Measurements from ENCODE around the gene MIDN.

The MIDN gene

GRCh38 chr19:1295169-1296012 lies 47.0 kb downstream of the MIDN start:
- Histone ChIP-seq H2AK5ac (ENCODE audit: low read depth, low read length) (peak overlapping the region; percentile 84), H3K4me1 (ENCODE audit: control insufficient read depth in 2 of 2, insufficient read depth in 1 of 2, low read depth in 1 of 2, low read length in 2 of 2) (no peaks in the 10 kb centered on the region), H3K18ac (ENCODE audit: low read length) (peak overlapping the region; percentile 71), H2BK15ac (ENCODE audit: low read length) (peak overlapping the region; percentile 58), H3K9me3 (replicated peaks in 1 of 2; ENCODE audit: control insufficient read depth in 2 of 2, insufficient read depth in 1 of 2, low read depth in 1 of 2, low read length in 2 of 2) (no peaks in the 10 kb centered on the region), H3K27me3 (ENCODE audit: control insufficient read depth in 3 of 3, insufficient read depth in 3 of 3, low read depth in 1 of 3, low read length in 3 of 3) (peaks cover 0 to 8% (median 0%) of the 10 kb centered on the region in 3 experiments), H2BK120ac (ENCODE audit: low read depth, low read length) (no peak overlapping the region), H4K8ac (ENCODE audit: low read depth, low read length) (peak overlapping the region; percentile 17), H3K14ac (ENCODE audit: low read length) (peak overlapping the region; percentile 82), H2BK5ac (ENCODE audit: low read length) (no peak overlapping the region), H3K79me1 (ENCODE audit: low read depth, low read length) (peaks cover 8% of the 10 kb centered on the region), H3K4ac (ENCODE audit: low read length) (peak overlapping the region; percentile 37), H2BK12ac (ENCODE audit: low read length) (no peak overlapping the region), H3K4me3 (ENCODE audit: low read length in 2 of 2) (peak overlapping the region in 1 of 2 donors; percentile 11), H3K4me2 (ENCODE audit: insufficient read depth, low read length, poor library complexity, severe bottlenecking) (peak overlapping the region; percentile 40), H4K91ac (ENCODE audit: low read depth, low read length, poor library complexity) (no peak overlapping the region), H2AFZ (ENCODE audit: low read length) (no peak overlapping the region), H3K27ac (replicated peaks; ENCODE audit: low read length) (no peak overlapping the region), H3K23ac (ENCODE audit: low read depth, low read length, poor library complexity) (peak overlapping the region; percentile 96), H3K36me3 (replicated peaks in 1 of 2; ENCODE audit: control insufficient read depth in 2 of 2, insufficient read depth in 2 of 2, low read length in 2 of 2) (peaks cover 5 to 12% of the 10 kb centered on the region in 2 donors), H3K9ac (ENCODE audit: low read depth, low read length, poor library complexity) (no peak overlapping the region)
- no peak for DNase-seq (ENCODE audit: low spot score)
- WGBS, 2 donors (ENCODE audit: extremely low coverage in 2 of 2, insufficient read length in 2 of 2, insufficient replicate concordance in 1 of 2), result no CpG with 5 or more reads among the region's 82 CpGs

- peak overlapping the region; percentile 90 for H3K18ac ChIP-seq (ENCODE audit: low read length)
- no peak overlapping the region for H3K27ac ChIP-seq (replicated peaks; ENCODE audit: low read length)
- H3K27me3 ChIP-seq (ENCODE audit: control insufficient read depth in 3 of 3, insufficient read depth in 3 of 3, low read depth in 1 of 3, low read length in 3 of 3), result peaks cover 0 to 8% (median 0%) of the 10 kb centered on the region in 3 experiments
- H2BK120ac ChIP-seq (ENCODE audit: low read depth, low read length), result no peak overlapping the region
- no peak overlapping the region for H2BK12ac ChIP-seq (ENCODE audit: low read length)
- no peaks in the 10 kb centered on the region for H3K4me1 ChIP-seq (ENCODE audit: control insufficient read depth in 2 of 2, insufficient read depth in 1 of 2, low read depth in 1 of 2, low read length in 2 of 2)
- peaks cover 5 to 12% of the 10 kb centered on the region in 2 donors for H3K36me3 ChIP-seq (replicated peaks in 1 of 2; ENCODE audit: control insufficient read depth in 2 of 2, insufficient read depth in 2 of 2, low read length in 2 of 2)
- H2BK15ac ChIP-seq (ENCODE audit: low read length), result no peak overlapping the region
- no peak overlapping the region for H3K4me2 ChIP-seq (ENCODE audit: insufficient read depth, low read length, poor library complexity, severe bottlenecking)
- no peak overlapping the region for H2BK5ac ChIP-seq (ENCODE audit: low read length)
- no peak overlapping the region for H2AFZ ChIP-seq (ENCODE audit: low read length)
- no peak overlapping the region for H3K4ac ChIP-seq (ENCODE audit: low read length)
- no peak overlapping the region for H3K4me3 ChIP-seq (ENCODE audit: low read length in 2 of 2)
- H3K79me1 ChIP-seq (ENCODE audit: low read depth, low read length), result peaks cover 6% of the 10 kb centered on the region
- no peak overlapping the region for H3K9ac ChIP-seq (ENCODE audit: low read depth, low read length, poor library complexity)
- no CpG with 5 or more reads among the region's 13 CpGs for WGBS, 2 donors (ENCODE audit: extremely low coverage in 2 of 2, insufficient read length in 2 of 2, insufficient replicate concordance in 1 of 2)
- DNase-seq (ENCODE audit: low spot score), result no peak
- H3K23ac ChIP-seq (ENCODE audit: low read depth, low read length, poor library complexity), result peak overlapping the region; percentile 65
- H3K9me3 ChIP-seq (replicated peaks in 1 of 2; ENCODE audit: control insufficient read depth in 2 of 2, insufficient read depth in 1 of 2, low read depth in 1 of 2, low read length in 2 of 2), result no peaks in the 10 kb centered on the region
- no peak overlapping the region for H3K14ac ChIP-seq (ENCODE audit: low read length)
- H4K8ac ChIP-seq (ENCODE audit: low read depth, low read length), result no peak overlapping the region
- H2AK5ac ChIP-seq (ENCODE audit: low read depth, low read length), result no peak overlapping the region
- H4K91ac ChIP-seq (ENCODE audit: low read depth, low read length, poor library complexity), result no peak overlapping the region
Observed at GRCh38 chr19:1296078-1296477, 47.7 kb downstream of the MIDN start.

DNA sequence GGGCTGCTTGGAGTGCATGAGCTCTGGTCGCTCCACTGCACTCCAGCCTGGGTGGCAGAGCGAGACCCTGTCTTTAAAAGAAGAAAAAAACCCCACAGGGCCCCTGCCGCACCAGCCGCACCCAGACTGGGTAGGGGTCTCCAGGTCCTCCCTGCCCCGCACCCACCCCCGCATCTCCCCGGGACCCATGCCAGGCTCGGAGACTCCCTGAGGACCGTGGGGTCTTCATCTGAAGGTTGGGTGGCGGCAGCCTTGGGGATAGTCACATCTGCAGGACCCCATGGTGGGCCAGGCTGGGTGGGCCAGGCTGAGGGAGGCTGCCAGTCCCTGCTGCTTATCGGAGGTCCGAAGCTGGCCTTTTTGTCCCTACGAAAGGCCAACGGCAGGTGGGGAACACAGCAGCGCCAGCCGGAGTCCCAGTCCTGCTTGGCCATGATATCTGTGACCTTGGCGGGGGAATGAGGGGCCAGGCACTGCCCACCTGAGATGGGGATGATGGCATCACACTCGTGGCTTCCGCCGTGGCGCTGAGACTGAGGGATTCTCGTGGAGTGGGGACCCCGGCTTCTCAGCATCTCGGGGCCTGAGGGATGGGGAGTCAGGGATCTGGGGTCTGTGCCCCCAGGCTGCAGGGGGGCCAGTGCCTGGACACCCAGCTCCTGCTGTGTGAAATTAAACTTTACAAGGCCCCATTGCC lies 48.3 kb downstream of the MIDN start:
- H3K23ac ChIP-seq (ENCODE audit: low read depth, low read length, poor library complexity), result no peak overlapping the region
- peak overlapping the region; percentile 28 for H2AK5ac ChIP-seq (ENCODE audit: low read depth, low read length)
- no peak overlapping the region for H2AFZ ChIP-seq (ENCODE audit: low read length)
- no peak overlapping the region for H3K27ac ChIP-seq (replicated peaks; ENCODE audit: low read length)
- no CpG with 5 or more reads among the region's 24 CpGs for WGBS, 2 donors (ENCODE audit: extremely low coverage in 2 of 2, insufficient read length in 2 of 2, insufficient replicate concordance in 1 of 2)
- peaks cover 6% of the 10 kb centered on the region for H3K79me1 ChIP-seq (ENCODE audit: low read depth, low read length)
- no peak overlapping the region for H4K91ac ChIP-seq (ENCODE audit: low read depth, low read length, poor library complexity)
- H2BK12ac ChIP-seq (ENCODE audit: low read length), result no peak overlapping the region
- no peak overlapping the region for H2BK5ac ChIP-seq (ENCODE audit: low read length)
- H3K36me3 ChIP-seq (replicated peaks in 1 of 2; ENCODE audit: control insufficient read depth in 2 of 2, insufficient read depth in 2 of 2, low read length in 2 of 2), result peaks cover 5 to 12% of the 10 kb centered on the region in 2 donors
- no peak overlapping the region for H3K4ac ChIP-seq (ENCODE audit: low read length)
- H3K4me2 ChIP-seq (ENCODE audit: insufficient read depth, low read length, poor library complexity, severe bottlenecking), result no peak overlapping the region
- H2BK120ac ChIP-seq (ENCODE audit: low read depth, low read length), result no peak overlapping the region
- no peak overlapping the region for H3K9ac ChIP-seq (ENCODE audit: low read depth, low read length, poor library complexity)
- no peaks in the 10 kb centered on the region for H3K4me1 ChIP-seq (ENCODE audit: control insufficient read depth in 2 of 2, insufficient read depth in 1 of 2, low read depth in 1 of 2, low read length in 2 of 2)
- H4K8ac ChIP-seq (ENCODE audit: low read depth, low read length), result peak overlapping the region; percentile 96
- H3K9me3 ChIP-seq (replicated peaks in 1 of 2; ENCODE audit: control insufficient read depth in 2 of 2, insufficient read depth in 1 of 2, low read depth in 1 of 2, low read length in 2 of 2), result no peaks in the 10 kb centered on the region
- peak overlapping the region; percentile 67 for H2BK15ac ChIP-seq (ENCODE audit: low read length)
- no peak for DNase-seq (ENCODE audit: low spot score)
- peaks cover 0 to 8% (median 0%) of the 10 kb centered on the region in 3 experiments for H3K27me3 ChIP-seq (ENCODE audit: control insufficient read depth in 3 of 3, insufficient read depth in 3 of 3, low read depth in 1 of 3, low read length in 3 of 3)
- H3K18ac ChIP-seq (ENCODE audit: low read length), result peak overlapping the region; percentile 38
- H3K4me3 ChIP-seq (ENCODE audit: low read length in 2 of 2), result peak overlapping the region in 1 of 2 donors; percentile 30
- H3K14ac ChIP-seq (ENCODE audit: low read length), result no peak overlapping the region

DNA sequence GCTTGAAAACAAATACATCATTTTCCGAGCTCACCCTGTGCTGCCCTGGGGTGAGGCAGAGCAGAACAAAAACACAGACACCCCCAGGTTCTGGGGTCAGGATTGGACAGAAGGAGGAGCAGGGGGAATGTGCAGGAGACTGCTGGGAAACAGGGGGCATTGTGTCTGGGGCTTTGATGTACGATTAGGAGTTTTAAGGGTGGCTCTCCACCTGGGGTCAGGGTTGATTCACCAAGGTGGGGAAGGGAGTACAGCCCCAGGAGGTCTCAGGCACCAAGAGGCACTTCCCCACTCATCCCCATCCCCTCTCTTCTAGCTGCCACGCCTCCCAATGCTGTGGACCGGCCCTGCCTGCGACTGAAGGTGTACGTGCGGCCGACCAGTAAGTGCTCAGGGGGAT lies 49.9 kb downstream of the MIDN start:
- no peak overlapping the region for H2BK15ac ChIP-seq (ENCODE audit: low read length)
- no peak overlapping the region for H3K27ac ChIP-seq (replicated peaks; ENCODE audit: low read length)
- no peak overlapping the region for H3K4me3 ChIP-seq (ENCODE audit: low read length in 2 of 2)
- H2BK120ac ChIP-seq (ENCODE audit: low read depth, low read length), result no peak overlapping the region
- H2AFZ ChIP-seq (ENCODE audit: low read length), result no peak overlapping the region
- no peak overlapping the region for H3K23ac ChIP-seq (ENCODE audit: low read depth, low read length, poor library complexity)
- no peak overlapping the region for H2AK5ac ChIP-seq (ENCODE audit: low read depth, low read length)
- H3K9me3 ChIP-seq (replicated peaks in 1 of 2; ENCODE audit: control insufficient read depth in 2 of 2, insufficient read depth in 1 of 2, low read depth in 1 of 2, low read length in 2 of 2), result no peaks in the 10 kb centered on the region
- WGBS, 2 donors (ENCODE audit: extremely low coverage in 2 of 2, insufficient read length in 2 of 2, insufficient replicate concordance in 1 of 2), result no CpG with 5 or more reads among the region's 8 CpGs
- peaks cover 6% of the 10 kb centered on the region for H3K79me1 ChIP-seq (ENCODE audit: low read depth, low read length)
- DNase-seq (ENCODE audit: low spot score), result no peak
- no peak overlapping the region for H3K18ac ChIP-seq (ENCODE audit: low read length)
- no peak overlapping the region for H4K8ac ChIP-seq (ENCODE audit: low read depth, low read length)
- peaks cover 5 to 12% of the 10 kb centered on the region in 2 donors for H3K36me3 ChIP-seq (replicated peaks in 1 of 2; ENCODE audit: control insufficient read depth in 2 of 2, insufficient read depth in 2 of 2, low read length in 2 of 2)
- peak overlapping the region; percentile 50 for H3K9ac ChIP-seq (ENCODE audit: low read depth, low read length, poor library complexity)
- H3K4ac ChIP-seq (ENCODE audit: low read length), result no peak overlapping the region
- no peak overlapping the region for H3K14ac ChIP-seq (ENCODE audit: low read length)
- peaks cover 5 to 11% of the 10 kb centered on the region in 2 donors for H3K4me1 ChIP-seq (ENCODE audit: control insufficient read depth in 2 of 2, insufficient read depth in 1 of 2, low read depth in 1 of 2, low read length in 2 of 2)
- no peak overlapping the region for H3K4me2 ChIP-seq (ENCODE audit: insufficient read depth, low read length, poor library complexity, severe bottlenecking)
- H2BK5ac ChIP-seq (ENCODE audit: low read length), result no peak overlapping the region
- peaks cover 0 to 8% (median 0%) of the 10 kb centered on the region in 3 experiments for H3K27me3 ChIP-seq (ENCODE audit: control insufficient read depth in 3 of 3, insufficient read depth in 3 of 3, low read depth in 1 of 3, low read length in 3 of 3)
- no peak overlapping the region for H4K91ac ChIP-seq (ENCODE audit: low read depth, low read length, poor library complexity)
- no peak overlapping the region for H2BK12ac ChIP-seq (ENCODE audit: low read length)

All from neuronal stem cell (in vitro differentiated cells).